T follicular helper cell (primary cell): ENCODE measurements around the gene MBNL2.

Experiments
- DNase-seq: peaks from one replicate; pipeline ENCODE4 v3.0.0-alpha.2; 2020; ENCODE audit warnings: low read depth

Gene MBNL2

GRCh38 chr13:97381189-97381588 is 159.1 kb downstream of the MBNL2 start:
- no peak for DNase-seq

DNA sequence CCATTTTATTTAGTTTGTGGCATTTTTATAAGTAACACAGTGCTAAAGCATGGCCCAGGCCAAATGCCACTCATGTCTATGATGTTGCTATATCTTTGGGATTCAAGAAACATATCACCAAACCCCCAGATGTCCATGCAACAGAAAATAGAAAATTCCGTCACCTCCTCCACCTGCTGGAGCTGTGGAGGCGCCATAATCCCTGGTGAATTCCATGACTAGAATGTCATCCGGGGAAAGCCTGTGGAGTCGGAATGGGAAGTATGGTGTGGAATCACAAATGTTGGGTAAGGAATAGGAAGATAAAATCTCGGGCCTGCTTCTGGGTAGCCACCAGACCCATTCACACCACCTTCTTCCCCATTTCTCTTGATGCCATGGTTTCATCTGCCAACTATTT is 160.1 kb downstream of the MBNL2 start:
- DNase-seq: no peak

DNA sequence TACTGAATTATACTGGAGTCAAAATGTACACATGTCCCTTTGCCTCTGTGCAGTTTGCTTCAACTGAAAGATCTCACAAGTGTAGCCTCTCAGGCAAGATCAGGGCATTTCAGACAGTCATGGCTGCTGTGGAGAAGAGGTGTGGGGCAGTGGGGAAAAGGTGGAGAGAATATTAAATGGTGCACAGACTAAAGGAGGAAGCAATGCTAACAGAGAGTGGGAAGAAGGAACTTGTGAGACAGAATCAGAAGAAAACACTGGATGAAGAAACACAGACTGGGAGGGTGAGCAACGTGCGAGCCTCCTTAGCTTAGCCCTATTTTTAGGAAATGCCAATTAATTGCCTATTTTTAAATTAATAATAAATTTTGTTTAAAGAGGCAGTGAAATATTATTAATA is 162.2 kb downstream of the MBNL2 start:
- DNase-seq: no peak

DNA sequence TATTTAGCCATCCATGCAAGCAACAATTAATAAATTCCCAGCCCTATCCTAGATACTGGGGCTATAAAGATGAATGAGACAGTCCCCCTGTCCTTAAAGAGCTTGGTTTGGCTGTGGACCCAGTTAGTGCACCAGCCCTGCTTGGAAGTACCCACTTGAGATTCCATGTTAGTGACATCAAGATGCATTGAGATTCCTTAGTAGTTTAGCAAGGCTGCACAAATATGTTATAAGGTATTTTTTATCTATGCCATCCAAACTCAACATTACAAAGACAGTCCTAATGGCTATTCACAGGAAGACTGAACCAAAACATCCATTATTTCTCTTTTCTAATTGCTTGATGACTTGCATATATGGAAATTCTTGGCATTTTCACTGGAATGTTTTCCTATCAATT is 163.0 kb downstream of the MBNL2 start:
- DNase-seq: no peak

DNA sequence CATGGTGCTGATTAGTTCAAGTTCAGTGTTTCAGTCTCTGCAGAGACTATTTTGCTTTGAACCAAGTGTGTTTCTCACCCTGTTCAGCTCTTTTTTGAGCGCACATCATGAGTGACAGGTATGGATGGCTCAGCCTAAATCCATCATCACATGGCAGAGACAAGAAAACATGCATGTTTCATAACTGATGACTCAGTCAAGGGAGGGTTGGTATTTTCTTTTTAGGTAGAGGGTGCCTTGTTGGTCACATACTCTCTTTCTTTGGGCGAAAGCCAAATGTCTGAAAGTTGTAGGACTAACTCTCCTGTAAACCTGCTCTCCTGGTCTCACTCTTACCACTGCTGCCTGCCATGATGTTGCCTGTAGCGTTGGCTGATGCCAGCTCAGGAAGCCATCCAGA is 163.7 kb downstream of the MBNL2 start:
- DNase-seq: no peak

DNA sequence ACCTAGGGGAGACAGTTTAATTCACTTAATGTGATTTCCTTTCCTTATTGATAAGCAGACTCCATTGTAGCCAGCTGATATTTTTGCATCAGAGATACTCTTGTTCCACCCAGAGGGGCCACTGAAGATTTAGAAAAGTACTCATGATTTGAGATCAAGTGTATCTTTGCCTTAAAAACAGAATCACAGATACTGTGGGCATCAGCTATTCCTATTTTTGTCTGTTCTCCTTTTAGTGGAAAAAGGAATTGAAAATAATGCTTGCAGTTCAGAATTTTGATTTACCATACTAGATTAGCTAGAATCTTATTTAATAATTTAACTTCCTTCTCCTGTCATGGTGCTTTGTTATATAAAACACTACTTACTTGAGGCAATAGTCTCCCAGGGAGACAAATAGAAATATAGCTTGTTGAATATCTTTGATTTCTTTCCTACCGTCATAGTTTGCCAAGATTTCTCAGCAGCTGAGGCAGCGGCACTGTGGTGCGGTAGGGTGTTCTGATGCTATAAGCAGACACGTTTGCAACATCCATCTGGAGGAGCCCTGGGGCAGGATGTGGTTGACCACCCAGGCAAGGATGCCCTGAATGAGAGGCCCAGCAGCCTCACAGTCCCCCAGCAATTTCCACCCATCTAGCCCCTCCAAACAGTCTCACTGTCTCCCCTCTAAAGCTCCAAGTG is 164.8 kb downstream of the MBNL2 start:
- DNase-seq: no peak

DNA sequence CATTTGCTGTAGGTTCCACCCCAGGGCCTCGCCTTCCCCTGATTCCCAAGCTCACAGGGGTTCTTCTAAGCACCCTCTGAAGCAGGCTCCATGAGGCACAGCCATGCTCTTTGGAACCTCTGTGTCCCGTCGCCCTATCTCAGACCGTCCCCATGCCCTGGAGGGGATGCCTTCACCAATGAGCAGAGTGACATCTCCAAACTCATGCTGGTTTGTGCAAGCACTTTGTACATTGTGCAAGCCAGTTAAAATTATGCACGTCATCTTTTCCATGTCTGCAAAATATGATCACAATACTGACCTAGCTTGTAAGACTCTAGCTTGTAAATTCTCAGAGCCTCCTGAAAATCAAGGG is 165.3 kb downstream of the MBNL2 start:
- DNase-seq: no peak

GRCh38 chr13:97387890-97388289 is 165.8 kb downstream of the MBNL2 start:
- DNase-seq: no peak

DNA sequence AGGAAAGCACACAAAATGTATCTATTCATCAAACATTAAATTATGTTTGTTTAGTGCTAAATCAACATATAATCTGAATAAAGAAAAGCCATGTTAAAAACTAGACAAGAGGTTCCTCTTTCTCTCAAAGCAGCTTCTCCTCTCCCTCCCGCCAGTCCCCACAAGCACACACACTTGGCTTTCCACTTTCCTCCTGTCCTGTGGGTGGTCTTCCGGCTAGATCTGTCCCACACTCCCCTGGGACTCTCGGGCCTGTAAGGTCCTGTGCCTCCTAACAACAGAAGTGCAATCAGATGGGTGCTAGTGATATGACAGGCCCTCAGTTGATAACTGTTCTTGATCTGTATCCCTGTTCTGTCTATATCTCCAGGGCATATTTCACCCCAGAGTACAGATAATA is 166.2 kb downstream of the MBNL2 start:
- DNase-seq: no peak

DNA sequence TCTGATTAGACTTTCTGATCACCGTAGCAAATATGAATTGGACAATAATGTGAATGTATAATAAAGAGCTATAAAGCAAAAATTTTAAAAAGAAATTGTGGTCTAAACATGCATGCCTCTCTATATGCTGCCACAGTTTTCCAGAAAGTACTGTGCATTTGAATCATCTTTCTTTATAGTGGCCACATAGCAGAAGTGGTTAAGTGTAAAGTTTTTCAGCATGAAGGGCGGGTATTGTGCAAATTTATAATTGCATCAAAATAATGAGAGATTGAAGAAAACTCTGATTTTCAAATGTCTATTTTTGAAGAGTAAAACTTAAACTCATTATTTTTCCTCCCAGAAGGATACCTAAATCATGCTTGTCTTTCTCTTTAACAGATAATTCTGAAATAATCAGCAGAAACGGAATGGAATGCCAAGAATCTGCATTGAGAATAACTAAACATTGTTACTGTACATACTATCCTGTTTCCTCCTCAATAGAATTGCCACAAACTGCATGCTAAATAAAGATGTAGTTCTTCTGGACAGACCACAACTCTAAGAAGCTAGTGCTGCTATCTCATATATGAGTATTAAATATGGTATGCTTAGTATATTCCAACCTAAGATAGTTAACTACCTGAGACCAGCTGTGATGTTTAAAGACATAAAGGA is 168.9 kb downstream of the MBNL2 start:
- no peak for DNase-seq

DNA sequence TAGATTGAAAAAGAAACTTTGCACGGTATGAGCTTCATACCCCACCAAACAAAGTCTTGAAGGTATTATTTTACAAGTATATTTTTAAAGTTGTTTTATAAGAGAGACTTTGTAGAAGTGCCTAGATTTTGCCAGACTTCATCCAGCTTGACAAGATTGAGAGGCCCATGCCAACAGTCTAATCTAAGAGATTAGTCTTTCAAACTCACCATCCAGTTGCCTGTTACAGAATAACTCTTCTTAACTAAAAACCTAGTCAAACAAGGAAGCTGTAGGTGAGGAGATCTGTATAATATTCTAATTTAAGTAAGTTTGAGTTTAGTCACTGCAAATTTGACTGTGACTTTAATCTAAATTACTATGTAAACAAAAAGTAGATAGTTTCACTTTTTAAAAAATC is 169.9 kb downstream of the MBNL2 start:
- no peak for DNase-seq

- DNase-seq: no peak
Observed at GRCh38 chr13:97394542-97394941, 172.4 kb downstream of the MBNL2 start.

DNA sequence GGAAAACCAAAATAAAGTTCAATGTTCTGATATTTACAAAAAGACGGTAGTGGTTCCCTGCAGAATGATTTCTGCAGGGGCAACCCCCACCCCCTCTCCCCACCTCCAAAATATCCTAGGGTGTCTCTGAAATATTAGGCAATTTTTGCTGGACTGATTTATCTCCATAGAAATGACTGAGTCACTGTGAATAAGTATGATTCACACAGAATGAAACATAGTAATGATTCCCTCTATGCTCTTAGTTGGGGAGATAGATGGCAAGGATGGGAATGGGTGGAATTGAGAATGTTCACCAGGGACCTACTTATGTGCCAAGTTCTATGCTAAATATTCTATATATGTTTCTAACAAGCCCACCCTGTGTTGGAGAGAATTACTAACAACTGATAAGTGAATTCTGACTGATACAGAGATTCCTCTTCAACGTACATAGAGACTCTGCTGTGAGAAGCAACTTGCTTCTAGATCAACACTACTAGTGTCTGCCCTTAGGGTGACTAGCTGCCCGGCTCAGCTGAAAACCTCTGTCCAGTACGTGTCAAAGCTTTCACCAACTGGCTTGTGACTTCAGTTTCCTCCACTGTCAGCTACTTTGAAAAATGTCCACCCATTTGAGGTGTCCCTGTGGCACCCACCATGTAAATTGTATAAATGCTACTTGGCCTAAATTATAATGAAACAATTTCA is 173.5 kb downstream of the MBNL2 start:
- no peak for DNase-seq

GRCh38 chr13:97397267-97397666 is 175.1 kb downstream of the MBNL2 start:
- DNase-seq: no peak

DNA sequence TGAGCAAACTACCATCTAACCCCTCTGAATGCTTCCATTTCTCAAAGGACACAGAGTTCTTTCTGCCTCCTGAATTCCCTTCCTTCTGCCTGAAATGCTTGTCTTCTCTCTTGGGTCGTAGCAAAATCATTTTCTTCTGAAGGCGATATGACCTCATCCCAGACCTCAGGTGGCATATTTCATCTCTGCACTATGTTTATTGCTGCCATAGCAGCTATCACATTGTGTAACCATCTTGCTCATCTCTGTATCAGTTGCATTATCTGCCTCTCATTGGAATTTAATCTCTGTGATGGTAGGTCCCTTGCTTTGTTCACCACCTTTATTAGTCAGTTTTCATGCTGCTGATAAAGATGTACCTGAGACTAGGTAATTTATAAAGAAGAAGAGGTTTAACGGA is 179.3 kb downstream of the MBNL2 start:
- no peak for DNase-seq

- DNase-seq: no peak
Observed at GRCh38 chr13:97403893-97404750, 182.0 kb downstream of the MBNL2 start.

DNA sequence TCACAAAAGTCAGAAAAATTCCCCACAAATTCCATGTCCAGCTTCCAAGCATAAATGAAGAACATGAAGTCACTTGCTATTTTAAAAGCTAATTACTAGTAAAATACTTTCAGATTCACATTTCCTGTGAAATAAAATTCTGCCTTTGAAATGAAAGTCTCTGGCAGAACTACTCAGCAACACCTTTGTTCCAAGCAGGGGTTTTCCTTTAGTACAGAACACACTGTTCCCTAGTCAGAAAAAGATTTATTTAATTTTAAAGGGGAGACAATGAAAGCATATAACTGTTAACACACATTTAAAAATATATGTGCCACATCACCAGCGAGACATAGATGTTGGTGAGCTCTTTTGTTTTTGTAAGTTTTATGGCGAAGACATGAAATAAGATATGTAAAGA is 185.4 kb downstream of the MBNL2 start:
- no peak for DNase-seq

DNA sequence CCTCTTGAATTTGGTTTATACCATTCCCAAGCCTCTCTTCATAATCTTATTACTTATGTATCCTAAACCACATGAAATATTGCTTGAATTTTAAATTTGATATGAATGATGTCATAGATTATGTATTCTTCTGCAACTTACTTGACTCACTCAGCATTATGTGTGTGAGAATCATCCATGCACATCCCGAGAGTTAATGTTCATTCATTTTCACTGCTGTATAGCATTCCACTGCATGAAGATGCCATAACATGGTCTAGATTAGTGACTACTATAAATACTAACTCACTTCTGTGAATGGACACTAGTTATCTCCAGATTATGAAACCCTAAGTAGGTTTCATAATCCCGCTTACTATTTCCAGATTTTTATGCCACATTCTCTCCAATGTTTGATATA is 186.8 kb downstream of the MBNL2 start:
- DNase-seq: no peak

GRCh38 chr13:97411984-97412383 is 189.9 kb downstream of the MBNL2 start:
- no peak for DNase-seq

GRCh38 chr13:97413694-97414093 is 191.6 kb downstream of the MBNL2 start:
- DNase-seq: no peak

DNA sequence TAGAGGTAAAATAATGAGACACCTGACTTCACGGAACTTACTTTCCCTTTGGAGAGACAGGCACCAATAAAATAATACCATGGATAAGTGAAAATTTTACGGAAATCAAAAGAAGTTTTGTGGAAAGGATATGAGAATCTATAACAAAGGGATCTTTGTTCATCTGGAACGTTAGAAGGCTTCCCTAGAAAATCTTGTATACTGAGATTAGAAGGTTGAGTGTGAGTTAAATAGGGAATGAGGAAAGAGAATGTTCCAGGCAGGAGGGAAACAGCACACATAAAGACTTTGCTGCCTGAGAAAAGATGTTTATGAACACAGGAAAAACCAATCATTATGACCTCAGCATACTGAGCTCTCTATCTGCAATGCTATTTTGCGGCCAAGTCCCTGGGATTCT is 192.3 kb downstream of the MBNL2 start:
- no peak for DNase-seq

DNA sequence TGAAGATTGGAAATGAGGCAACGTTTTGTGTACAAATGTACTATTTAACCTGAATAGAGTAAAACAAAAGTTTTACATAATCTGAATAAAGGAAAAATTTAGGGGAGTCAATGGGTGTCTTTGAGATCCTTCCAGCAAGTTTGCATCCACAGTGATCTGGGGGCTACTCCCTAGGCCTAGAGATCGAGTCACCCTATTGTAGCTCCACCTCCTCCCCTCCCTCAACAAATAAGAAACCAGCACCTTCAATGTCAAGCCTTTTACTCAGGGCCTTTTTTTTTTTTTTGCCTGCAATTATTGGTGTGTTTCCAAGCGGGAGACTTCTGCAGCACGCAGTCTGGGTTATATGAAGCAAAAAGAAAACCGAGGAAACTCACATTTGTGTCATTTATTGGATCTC is 195.6 kb downstream of the MBNL2 start:
- DNase-seq: no peak
